GM10847 (cell line): ENCODE results near the gene RAI1.

Experiments
- POLR2A ChIP-seq: IDR thresholded peaks from 2 replicates; pipeline ENCODE4 v1.6.1; 2011; ENCODE audit not compliant: insufficient read length; ENCODE audit errors: extremely low read depth

The RAI1 gene

GRCh38 chr17:17742688-17743390 lies 61.6 kb downstream of the RAI1 start:
- TF ChIP-seq POLR2A, result no peak

- no peak for TF ChIP-seq POLR2A
Measured at GRCh38 chr17:17743391-17744112, 62.3 kb downstream of the RAI1 start.

GRCh38 chr17:17744116-17744515 lies 62.9 kb downstream of the RAI1 start:
- no peak for TF ChIP-seq POLR2A

- TF ChIP-seq POLR2A, result no peak
Measured at GRCh38 chr17:17745476-17746455, 64.5 kb downstream of the RAI1 start.

- TF ChIP-seq POLR2A, result no peak
Measured at GRCh38 chr17:17748179-17748578, 66.9 kb downstream of the RAI1 start.

- TF ChIP-seq POLR2A, result no peak
Measured at GRCh38 chr17:17748604-17749003, 67.3 kb downstream of the RAI1 start.

- no peak for TF ChIP-seq POLR2A
Measured at GRCh38 chr17:17749025-17749772, 67.9 kb downstream of the RAI1 start.

GRCh38 chr17:17749921-17750320 lies 68.7 kb downstream of the RAI1 start:
- no peak for TF ChIP-seq POLR2A

- TF ChIP-seq POLR2A, result no peak
Measured at GRCh38 chr17:17750881-17751280, 69.6 kb downstream of the RAI1 start.

GRCh38 chr17:17751489-17752088 lies 70.3 kb downstream of the RAI1 start:
- no peak for TF ChIP-seq POLR2A

- TF ChIP-seq POLR2A, result peak; percentile 42
Measured at GRCh38 chr17:17752089-17752820, 71.0 kb downstream of the RAI1 start.

GRCh38 chr17:17752821-17753321 lies 71.6 kb downstream of the RAI1 start:
- TF ChIP-seq POLR2A, result no peak

- no peak for TF ChIP-seq POLR2A
Measured at GRCh38 chr17:17754719-17755686, 73.7 kb downstream of the RAI1 start.

GRCh38 chr17:17755715-17756114 lies 74.5 kb downstream of the RAI1 start:
- no peak for TF ChIP-seq POLR2A
